Stomach (tissue), 4 donors: ENCODE measurements around the gene MAGI2.

ENCODE experiments used
- CTCF ChIP-seq, 7 experiments: fragments of 450-650 bp in 4 of 7; fragments of 200-600 bp in 3 of 7; sonication (generic) in 3 of 7; IDR thresholded peaks; one replicate each; pipeline ENCODE4 v1.5.1; 2016 to 2019; ENCODE audit warnings: antibody characterized with exemption in 7 of 7, control low read depth in 2 of 7, mild to moderate bottlenecking in 1 of 7
- EP300 ChIP-seq: sonication (generic); formaldehyde crosslinking; IDR thresholded peaks from one replicate; pipeline ENCODE4 v1.6.1; 2017; ENCODE audit warnings: antibody characterized with exemption
- POLR2A ChIP-seq, 4 donors: fragments of 450-650 bp; IDR thresholded peaks; one replicate each; pipeline ENCODE4 v1.6.1; 2016; ENCODE audit warnings: antibody characterized with exemption in 4 of 4, control low read depth in 2 of 4, mild to moderate bottlenecking in 1 of 4, moderate library complexity in 1 of 4
- POLR2AphosphoS5 ChIP-seq, 3 donors: sonication (generic); formaldehyde crosslinking; IDR thresholded peaks; one replicate each; pipeline ENCODE4 v1.6.1; 2016; ENCODE audit warnings: antibody characterized with exemption in 3 of 3

GRCh38 chr7:78489476-78490240 is 963.8 kb downstream of the MAGI2 start:
- TF ChIP-seq EP300 (no peak), CTCF (IDR thresholded peaks at IDR 0.05) (no peak), POLR2A (IDR thresholded peaks at IDR 0.05) (no peak), POLR2AphosphoS5 (IDR thresholded peaks at IDR 0.05) (no peak)
